Medulla oblongata (tissue), 1 donor: ENCODE measurements around the gene FXYD1.
"Not testable (repeated sequence)": the region's sequence is repeated elsewhere in the genome, so short reads cannot be mapped to it uniquely, and the experiment has no call there.

ENCODE experiments used
- DNase-seq: peaks from one replicate; pipeline ENCODE4 v3.0.0-alpha.2; 2015; ENCODE audit errors: extremely low spot score

Gene FXYD1

DNA sequence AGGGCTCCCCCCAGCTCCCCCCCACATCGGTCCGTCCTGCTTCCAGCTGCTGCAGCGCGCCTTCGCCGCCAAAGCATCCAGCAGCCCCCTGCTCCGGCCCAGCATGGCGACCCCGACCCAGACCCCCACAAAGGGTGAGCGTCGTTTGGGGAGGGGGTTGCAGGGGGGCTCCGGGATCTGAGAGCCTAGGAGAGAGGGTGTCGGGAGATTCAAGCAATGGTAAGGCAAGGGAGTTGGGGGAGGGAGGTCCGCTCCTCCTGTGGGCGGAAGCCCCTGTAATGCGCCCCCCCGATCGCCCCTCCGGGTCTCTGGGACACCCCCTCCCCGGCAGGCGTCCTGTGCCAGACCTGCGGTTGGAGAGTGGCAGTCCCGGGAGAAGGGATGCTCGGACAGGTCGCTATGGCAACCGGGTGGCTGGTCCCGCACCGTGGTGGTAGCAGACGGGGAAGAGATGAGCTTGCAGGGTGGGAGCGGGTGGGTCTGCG, 4.6 kb downstream of the FXYD1 start, which contains the start of gene FXYD7:
TSS of gene FXYD7 (plus strand) at position 25 of the 485 bp plus-strand sequence. CDS start at position 104, 79 bp downstream.
- DNase-seq: no peak

DNA sequence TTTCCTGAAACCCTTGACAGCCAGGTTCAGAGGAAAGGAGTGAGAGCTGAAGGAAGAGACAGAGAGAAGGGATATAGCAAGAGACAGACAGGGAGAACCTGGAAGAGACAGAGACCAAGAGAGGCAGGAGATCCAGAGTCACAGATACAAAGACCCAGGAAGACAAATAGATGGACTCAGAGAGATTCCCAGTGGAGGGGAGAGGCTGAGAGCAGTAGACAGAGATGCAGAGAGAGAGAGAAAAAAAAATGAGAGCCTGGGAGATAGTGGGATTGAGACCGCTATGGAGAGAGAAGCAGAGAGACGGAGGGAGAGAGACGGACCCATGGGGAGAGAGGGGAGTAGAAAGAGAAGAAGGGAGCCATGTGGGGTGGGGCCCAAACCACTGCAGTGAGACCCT, 5.2 kb downstream of the FXYD1 start:
- DNase-seq: no peak

DNA sequence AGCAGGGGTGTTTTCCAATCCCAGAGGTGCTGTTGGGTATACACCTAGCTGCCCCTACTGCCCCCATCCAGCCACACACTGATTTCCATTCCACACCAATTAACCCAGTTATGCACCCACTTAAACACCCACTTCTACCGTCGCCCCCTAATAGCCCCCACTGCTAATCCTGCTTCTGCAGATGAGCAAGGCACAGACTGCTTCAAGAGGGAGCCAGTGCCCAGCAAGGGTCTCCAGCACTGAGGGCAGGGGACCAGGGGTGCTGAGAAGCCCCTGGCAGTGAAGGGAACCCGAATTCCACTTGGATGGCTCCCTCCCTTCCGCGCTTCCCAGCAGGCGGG, 5.6 kb downstream of the FXYD1 start:
- DNase-seq: no peak

DNA sequence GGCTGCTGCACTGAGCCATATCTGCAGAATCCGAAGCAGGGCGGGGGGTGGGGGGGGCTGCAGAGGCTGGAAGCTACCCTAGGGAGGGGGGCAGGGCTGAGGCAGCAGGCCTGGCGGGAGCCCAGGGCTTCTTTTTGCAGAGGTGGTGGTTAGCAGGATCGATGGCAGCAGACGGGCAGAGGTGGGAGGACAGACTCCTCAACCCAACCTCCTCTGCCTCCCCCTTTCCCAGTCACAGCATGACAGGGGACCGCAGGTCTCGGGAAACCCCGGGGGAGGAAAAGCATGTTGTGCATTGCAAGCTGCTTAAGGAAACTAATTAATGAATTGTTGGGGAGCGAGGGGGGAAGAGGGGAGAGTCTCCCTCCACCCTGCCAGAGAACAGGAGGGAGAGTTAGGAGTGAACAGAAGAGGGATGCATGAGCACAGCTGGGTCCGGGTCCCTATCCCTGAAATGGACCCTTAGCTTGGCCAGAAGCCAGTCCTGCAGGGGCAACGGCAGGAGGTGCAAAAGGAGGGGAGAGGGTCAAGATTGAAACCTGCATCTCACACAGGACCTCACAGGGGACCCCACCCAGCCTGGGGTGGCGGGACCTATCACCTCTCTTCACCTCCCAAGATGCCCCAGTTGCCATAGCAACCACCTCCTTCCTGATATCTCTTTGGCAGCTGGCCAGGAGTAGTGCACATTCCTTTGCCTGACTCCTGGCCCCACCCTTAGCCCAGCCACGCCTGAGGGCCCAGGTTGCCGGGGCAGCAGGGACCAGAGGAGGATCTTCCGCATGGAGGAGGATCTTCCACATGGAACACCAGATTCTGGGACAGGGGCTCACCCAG, 6.2 kb downstream of the FXYD1 start:
- no peak for DNase-seq

DNA sequence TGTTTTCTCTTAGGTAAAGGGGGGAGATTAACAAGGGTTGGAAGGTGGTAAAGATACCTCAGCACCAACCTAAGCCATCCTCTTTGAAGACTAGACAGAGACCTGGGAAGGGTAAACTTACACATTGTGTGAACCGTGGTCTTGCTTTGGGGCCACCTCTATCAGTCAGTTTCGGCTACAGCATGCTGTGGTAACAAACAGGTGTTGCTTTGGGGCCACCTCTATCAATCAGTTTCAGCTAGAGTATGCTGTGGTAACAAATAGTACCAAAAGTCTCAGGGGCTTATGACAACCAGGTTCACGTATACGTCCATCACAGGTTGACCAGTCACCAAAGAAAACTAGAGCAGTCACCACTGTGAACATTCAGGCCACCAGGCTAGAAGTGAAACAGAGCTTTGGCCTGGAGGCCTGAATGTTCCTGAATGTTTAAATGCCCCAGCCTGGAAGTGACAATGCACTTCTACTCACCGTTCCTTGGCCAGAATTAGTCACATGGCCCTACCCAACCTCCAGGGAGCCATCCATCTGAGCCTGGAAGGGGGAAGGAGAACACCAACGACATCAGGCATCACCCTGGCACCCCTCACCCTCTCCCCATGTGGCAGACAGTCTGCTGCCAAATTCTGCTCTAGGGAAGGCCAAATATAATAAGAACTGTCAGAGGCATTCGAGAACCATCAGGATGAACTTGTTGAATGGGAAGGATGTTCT, 8.3 kb downstream of the FXYD1 start:
- no peak for DNase-seq

DNA sequence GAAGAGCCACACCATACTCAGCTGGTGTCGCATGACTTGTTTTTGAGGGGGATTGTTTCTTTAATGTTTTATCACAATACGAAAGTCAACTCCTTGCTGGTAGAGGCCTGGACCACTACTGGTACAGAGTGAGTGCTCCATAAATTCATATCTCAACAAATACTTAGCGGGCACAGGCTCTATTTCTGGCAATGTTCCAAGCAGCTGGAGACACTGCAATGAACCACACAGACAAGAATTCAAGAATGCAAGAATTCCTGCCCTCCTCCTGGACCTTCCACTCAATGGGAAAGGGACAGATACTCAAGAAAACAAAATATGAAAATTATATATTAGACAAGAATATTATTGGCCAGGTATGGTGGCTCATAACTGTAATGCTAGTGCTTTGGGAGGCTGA, 10.8 kb downstream of the FXYD1 start:
- DNase-seq: no peak

DNA sequence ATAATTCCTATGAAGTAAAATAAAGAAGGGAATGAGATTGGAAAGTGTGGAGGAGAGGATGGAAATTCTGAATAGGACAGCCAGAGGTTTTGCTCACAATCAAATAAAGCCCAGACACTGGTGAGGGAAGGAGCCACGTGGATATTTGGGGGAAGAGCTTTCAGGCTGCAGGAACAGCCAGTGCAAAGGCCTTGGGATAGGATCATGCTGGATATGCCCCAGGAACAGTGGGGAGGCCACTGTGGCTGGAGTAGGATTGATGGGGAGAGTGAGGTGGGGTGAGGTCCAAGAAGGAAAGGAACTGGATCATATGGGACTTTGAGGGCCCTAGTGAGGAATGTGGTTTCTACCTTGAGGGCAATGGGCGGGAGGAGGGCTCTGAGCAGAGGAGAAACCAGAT, 11.8 kb downstream of the FXYD1 start:
- no peak for DNase-seq

DNA sequence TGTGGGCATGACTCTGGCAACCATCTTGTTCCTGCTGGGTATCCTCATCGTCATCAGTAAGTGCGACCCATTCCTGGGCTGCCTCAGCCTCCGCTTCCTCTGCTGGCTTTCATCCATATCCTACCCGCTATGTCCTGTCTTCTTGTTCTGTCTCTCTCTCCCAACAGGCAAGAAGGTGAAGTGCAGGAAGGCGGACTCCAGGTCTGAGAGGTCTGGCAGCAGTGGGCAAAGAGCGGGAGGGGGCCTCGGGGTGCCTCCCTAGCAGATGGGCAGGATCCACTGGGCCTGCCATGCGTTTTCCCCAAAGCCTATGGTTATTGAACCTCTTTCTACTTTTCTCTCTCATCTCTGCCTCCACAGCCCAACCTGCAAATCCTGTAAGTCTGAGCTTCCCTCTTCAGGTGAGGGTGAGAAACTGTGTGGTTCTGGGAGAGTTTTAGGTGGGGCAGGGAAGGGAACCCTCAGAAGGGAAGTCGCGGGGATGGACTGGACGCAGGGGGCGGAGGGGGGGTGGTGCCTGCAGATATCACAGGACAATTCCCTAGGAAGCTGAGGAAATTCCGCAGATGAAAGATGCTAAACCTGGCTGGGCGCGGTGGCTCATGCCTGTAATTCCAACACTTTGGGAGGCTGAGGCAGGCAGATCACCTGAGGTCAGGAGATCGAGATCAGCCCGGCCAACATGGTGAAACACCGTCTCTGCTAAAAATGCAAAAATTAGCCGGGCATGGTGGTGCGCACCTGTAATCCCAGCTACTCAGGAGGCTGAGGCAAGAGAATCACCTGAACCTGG, 12.8 kb downstream of the FXYD1 start:
- DNase-seq: no peak

DNA sequence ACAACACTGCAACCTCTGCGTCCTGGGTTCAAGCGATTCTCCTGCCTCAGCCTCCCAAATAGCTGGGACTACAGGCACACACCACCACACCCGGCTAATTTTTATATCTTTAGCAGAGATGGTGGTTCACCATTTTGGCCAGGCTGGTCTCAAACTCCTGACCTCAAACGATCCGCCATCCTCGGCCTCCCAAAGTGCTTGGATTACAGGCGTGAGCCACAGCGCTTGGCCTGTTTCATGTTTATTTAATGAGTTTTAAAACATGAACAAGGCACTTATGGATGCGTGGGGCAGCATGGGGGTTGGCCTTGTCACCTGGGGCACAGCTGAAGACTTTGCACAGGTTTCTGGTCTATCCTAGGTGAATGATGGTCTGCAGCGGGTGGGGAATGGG, 14.5 kb downstream of the FXYD1 start:
- not testable (repeated sequence) for DNase-seq

DNA sequence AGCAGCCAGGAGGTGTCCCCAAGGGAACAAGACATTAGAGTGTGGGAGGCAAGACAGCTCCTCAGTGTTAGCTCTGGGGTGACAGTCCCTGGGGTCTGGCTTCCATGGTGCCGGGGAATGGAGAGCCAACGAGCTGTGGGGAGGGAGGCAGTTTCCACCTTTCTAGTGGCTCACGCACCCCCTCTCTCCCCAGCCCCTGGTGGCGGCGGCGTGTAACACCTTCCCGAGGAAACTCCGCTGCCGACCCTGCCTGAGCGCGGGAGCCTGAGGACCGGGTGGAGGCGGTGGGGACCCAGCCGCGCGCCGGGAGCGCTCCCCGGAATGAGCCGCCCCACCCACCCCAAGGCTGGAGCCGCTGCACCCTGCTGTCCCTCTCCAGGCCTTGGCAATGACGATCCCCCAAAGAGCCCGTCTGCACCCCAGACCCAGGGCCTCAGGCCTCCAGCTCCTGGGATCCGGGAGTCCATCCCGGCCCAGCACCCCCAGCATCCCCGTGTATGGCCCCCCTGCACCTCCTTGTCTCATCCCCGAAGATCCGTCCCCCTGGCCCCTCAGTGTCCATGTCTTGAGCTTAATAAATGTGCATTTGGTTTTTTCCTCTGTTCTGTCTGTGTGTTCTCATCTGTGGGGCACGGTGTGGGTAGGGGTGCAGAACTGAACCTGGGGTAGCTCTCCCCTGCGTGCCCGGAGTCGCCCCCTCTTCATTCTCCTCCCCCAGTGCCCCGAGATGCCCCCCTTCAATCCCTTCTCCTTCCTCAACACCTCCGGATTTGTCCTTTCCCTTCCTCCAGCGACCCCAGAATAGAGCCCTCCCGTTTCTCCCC, 15.3 kb downstream of the FXYD1 start:
- no peak for DNase-seq

DNA sequence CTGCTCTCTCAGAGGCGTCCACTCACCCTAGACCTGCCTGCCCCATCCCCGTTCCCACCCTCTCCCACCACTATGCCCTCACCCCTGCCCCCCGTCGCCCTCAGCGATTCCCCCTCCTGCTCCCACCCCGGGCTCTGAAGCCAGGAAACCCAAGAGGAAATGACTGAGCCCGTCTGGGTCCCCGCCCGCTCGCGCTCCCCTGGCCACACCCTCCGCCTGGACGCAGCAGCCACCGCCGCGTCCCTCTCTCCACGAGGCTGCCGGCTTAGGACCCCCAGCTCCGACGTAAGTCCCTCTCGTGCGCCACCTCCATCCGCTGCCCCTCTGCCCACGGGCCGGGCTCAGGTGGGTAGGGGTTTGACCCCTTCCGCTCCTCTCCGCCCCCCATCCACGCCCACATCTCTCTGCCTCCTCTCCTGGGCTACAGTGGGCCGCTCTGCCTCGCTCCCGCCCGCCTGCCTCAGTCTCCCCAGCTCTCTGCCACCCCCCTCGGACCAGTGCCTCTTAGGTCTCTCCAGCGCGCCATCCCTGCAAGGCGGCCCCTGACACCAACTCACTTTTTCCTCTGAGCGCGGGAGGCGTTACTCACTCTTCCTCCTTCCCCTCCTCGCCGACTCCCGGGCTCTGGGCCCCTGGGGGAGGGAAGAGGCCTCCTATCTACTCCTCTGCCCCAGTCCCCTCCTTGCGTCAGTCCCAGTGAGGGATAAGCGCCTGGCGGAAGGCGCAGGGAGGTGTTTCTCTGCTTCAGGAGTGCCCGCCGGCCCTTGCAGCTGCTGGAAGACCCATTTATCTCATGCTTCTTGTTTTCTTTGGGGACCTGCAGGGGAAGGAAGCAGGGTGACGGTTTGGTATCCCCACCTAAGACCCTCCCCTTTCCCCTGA, 16.1 kb downstream of the FXYD1 start, which contains the start of gene FXYD5:
TSS of gene FXYD5 (plus strand) at position 211 of the 882 bp plus-strand sequence. CDS start 816 bp downstream, outside the sequence.
- no peak for DNase-seq

DNA sequence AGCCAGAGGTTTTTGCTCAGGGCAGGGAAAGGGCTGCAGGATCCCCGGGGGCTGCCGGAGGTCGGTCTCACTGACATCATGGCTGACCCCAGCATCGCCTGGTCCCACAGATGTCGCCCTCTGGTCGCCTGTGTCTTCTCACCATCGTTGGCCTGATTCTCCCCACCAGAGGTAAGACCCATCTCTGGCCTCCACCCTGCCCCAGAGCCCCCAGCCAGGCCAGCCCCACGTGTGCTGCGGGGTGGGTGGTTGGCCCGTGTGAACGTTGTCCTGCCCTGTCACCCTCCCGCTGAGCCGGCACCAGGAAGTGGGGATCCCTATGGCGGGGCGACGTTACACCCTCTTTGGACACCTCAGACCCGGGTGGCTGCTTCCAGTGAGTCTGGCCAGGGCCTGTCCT, 16.8 kb downstream of the FXYD1 start:
- DNase-seq: no peak

DNA sequence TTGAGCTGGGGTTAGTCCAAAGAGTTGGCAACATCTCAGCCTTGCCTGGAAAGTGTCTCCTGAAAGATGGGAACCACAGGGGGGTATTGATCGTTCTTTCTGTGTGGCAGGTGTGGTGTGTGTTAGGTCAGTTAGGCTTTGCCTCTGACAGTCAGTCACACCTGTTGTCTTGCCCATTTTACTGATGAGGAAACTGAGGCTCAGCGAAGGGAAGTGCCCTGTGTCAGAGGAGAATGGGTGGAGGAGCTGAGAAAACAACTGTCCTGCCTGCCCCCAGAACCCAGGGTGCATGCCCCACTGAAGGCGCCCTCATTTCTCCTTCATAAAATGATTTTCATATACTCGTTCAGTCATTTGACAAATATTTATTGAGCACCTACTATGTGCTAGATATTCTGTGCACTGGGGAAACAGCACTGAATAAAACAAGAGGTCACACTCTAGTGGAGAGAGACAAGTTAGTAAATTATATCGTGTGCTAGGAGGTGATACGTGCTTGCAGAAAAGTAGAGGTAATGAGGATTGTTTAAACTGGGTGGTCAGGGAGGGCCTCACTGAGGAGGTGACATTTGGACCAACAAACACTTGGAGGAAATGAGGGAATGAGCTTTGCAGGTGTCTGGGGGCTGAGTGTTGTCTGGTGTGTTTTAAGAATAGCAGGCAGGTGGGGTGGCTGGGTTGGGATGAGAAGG, 17.5 kb downstream of the FXYD1 start:
- no peak for DNase-seq

DNA sequence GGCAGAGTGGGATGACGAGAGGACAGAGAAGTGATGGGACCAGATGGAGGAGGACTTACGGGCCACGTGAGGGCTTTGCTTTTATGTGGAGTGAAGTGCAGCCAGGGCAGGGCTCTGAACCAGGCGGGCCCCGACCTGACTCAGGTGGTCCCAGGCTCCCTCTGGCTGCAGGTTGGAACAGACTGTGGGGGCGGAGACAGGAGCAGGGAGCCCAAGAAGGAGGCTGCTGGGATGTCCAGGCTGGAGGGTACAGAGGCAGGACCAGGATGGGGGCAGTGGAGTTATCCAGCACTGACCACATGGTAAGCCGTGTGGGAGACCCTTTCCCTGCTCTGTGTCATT, 18.0 kb downstream of the FXYD1 start:
- DNase-seq: no peak

DNA sequence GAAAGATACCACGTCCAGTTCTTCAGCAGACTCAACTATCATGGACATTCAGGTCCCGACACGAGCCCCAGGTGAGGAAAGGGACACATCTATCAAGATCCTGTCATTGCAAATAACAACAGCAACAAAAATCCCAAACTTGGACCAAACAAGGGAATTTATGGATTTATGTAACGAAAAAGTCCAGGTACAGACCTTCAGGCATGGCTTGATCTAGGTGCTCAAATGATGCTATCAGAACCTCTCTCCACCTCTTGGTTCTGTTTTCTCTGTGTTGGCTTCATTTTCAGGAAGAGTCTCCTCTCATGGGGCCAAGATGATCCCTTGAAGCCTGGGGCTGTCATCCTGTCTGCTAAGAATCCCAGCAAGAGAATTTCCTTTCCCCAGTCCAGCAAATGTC, 18.8 kb downstream of the FXYD1 start:
- no peak for DNase-seq

DNA sequence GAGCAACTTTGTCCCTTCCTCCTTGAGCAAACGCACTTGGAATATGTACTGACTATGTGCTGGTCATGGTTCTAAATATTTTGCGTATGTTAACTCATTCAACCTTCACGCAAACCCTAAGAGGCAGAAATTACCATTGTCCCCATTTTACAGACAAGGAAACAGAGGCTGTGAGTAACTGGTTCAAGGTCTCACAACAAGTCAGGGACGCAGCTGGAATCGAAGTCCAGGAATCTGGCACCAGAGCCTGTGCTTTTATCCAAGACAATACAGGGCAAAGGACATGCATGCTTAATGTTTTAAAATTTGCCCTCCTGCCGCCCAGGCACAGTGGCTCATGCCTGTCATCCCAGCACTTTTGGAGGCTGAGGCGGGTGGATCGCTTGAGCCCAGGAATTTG, 21.0 kb downstream of the FXYD1 start:
- DNase-seq: no peak

DNA sequence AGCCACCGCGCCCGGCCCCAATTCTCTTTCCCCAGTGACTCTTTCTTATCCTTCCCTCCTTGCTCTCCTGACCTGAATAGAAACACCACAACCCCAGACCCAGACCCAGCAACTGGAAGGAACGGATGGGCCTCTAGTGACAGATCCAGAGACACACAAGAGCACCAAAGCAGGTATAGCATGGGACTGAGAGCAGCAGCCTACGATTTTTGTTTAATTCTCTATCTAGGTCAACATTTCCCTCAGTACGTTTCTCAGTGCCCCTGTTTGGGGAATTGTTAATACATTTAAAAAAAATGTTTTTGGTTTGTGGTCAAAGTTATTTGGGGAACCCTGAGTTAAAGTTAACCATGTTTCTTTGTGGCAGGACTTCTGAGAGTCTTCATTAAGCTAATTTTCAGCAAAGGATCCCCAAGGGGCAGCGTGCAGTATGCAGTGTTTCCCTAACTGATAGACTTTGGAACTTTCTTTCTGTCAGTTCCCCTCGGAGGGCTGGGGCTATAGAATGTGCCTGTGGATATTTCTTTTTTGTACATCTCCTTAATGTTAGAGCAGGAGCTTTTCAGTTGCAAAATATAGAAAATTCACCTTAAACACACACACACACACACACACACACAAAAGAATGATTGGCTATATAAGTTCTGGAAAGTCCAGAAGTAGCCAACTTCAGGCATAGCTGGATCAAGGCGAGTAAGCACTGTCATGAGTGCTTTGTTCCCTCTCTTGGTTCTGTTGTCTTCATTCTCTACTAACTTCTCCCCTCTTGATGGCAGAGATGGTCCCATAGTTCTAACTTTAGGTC, 22.2 kb downstream of the FXYD1 start:
- DNase-seq: no peak

DNA sequence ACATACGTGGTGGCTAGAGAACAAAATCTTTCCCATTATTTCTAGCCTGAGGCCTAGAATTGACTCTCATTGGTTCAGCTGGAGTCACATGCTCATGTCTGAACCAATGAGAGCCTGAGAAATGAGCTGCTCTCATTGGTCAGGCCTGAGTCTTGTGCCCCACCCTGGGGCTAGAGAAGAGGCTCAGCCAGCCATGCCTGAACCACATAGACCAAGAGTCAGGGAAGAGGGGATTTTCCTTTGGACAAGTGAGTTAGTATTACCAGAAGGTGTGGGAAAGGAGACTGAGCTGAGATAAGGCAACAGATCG, 22.8 kb downstream of the FXYD1 start:
- DNase-seq: no peak
